PC-3 (cell line): Measurements from ENCODE around the gene HRG. TPM values are rescaled to one million over a fixed set of nuclear protein-coding genes. Genes with fewer than 3 reads are reported as not detected.
"Not testable (repeated sequence)": the region's sequence is repeated elsewhere in the genome, so short reads cannot be mapped to it uniquely, and the experiment has no call there.

Source experiments
- ATAC-seq: fragments of 200-7000 bp; cut with Tn5 transposase; 2 replicates; pipeline ENCODE4 v1.9.1; 2020; ENCODE audit warnings: mild to moderate bottlenecking, moderate library complexity
- BruUV-seq: library from RNA; stranded (reverse); fragments of 400-500 nt; replicated peaks from 2 replicates; lab custom pipeline; 2021; lab: Mats Ljungman, UMichigan
- CTCF ChIA-PET: fragments of 300-600 bp; sonication (Branson Sonifier 250); formaldehyde crosslinking; loops from one replicate; lab custom pipeline; 2022; ENCODE audit warnings: antibody characterized with exemption; lab: Charles Lee
- POLR2A ChIA-PET: fragments of 300-600 bp; sonication (Branson Sonifier 250); formaldehyde crosslinking; loops from one replicate; lab custom pipeline; 2022; ENCODE audit warnings: antibody characterized with exemption; ENCODE audit not compliant: unreplicated experiment; lab: Charles Lee
- DNase-seq: peaks from one replicate; pipeline ENCODE4 v3.0.0-alpha.2; 2015
- H2AFZ ChIP-seq: fragments of 300-600 bp; sonication (generic); 2 replicates; pipeline ENCODE4 v1.6.0; 2016; ENCODE audit warnings: antibody characterized with exemption, low read length
- H3F3A ChIP-seq: fragments of 300-600 bp; sonication (generic); one replicate; pipeline ENCODE4 v1.6.0; 2017; ENCODE audit warnings: antibody characterized with exemption, low read length, control low read depth, mild to moderate bottlenecking; ENCODE audit not compliant: unreplicated experiment
- H3K27ac ChIP-seq: fragments of 300-600 bp; sonication (generic); 2 replicates; pipeline ENCODE4 v1.5.1; 2016; ENCODE audit warnings: mild to moderate bottlenecking, low read length
- H3K27me3 ChIP-seq: fragments of 300-600 bp; sonication (generic); 2 replicates; pipeline ENCODE4 v1.6.1; 2016; ENCODE audit warnings: low read length, mixed read lengths
- H3K36me3 ChIP-seq: fragments of 300-600 bp; sonication (generic); 2 replicates; pipeline ENCODE4 v1.6.1; 2016; ENCODE audit warnings: low read depth, mixed run types, low read length, mixed read lengths
- H3K4me1 ChIP-seq: fragments of 300-600 bp; sonication (generic); 2 replicates; pipeline ENCODE4 v1.5.1; 2016; ENCODE audit warnings: low read length; ENCODE audit not compliant: insufficient read depth
- H3K4me2 ChIP-seq: fragments of 300-600 bp; sonication (generic); 2 replicates; pipeline ENCODE4 v1.6.0; 2016; ENCODE audit warnings: low read length
- H3K4me3 ChIP-seq: fragments of 300-600 bp; sonication (generic); 2 replicates; pipeline ENCODE4 v1.5.1; 2016; ENCODE audit warnings: mild to moderate bottlenecking, low read length, mixed read lengths
- H3K79me2 ChIP-seq: fragments of 300-600 bp; sonication (generic); 2 replicates; pipeline ENCODE4 v1.6.1; 2017; ENCODE audit warnings: low read length, mixed read lengths
- H3K9ac ChIP-seq: fragments of 300-600 bp; sonication (generic); 2 replicates; pipeline ENCODE4 v1.6.0; 2016; ENCODE audit warnings: mild to moderate bottlenecking, low read length
- H3K9me2 ChIP-seq: fragments of 300-600 bp; sonication (generic); replicated peaks from 2 replicates; pipeline ENCODE4 v1.6.1; 2016; ENCODE audit warnings: mixed run types, low read length, mixed read lengths
- H3K9me3 ChIP-seq: fragments of 300-600 bp; sonication (generic); 2 replicates; pipeline ENCODE4 v1.6.1; 2016; ENCODE audit warnings: low read length, mixed read lengths
- H4K20me1 ChIP-seq: fragments of 300-600 bp; sonication (generic); 2 replicates; pipeline ENCODE4 v1.6.1; 2016; ENCODE audit warnings: low read length, mixed read lengths
- CTCF ChIP-seq: fragments of 300-600 bp; sonication (generic); conservative IDR thresholded peaks from 2 replicates; pipeline ENCODE4 v1.5.1; 2017; ENCODE audit warnings: antibody characterized with exemption, low read depth, mild to moderate bottlenecking, low read length
- EZH2 ChIP-seq: fragments of 300-600 bp; sonication (generic); IDR thresholded peaks from one replicate; pipeline ENCODE4 v1.6.1; 2017; ENCODE audit warnings: antibody characterized with exemption, mild to moderate bottlenecking, low read length; ENCODE audit not compliant: unreplicated experiment
- EZH2phosphoT487 ChIP-seq: fragments of 300-600 bp; sonication (generic); IDR thresholded peaks from 2 replicates; pipeline ENCODE4 v1.6.1; 2018; ENCODE audit warnings: mild to moderate bottlenecking, antibody characterized with exemption, low read length, borderline replicate concordance
- intact Hi-C: fragments of 100-400 bp; cut with micrococcal nuclease; formaldehyde crosslinking; loops from 2 replicates; pipeline ENCODE4 v1.9.0; 2023
- total RNA-seq: library from RNA; depleted of rRNA; stranded (reverse); fragments of >200 nt; gene quantifications from 2 replicates; pipeline ENCODE4 v1.2.3, GENCODE V29; 2014

Gene HRG
- total RNA-seq, 1 experiment from 2014 or later: not detected

- Histone ChIP-seq H3F3A (no peaks in the 10 kb centered on the region), H3K27ac (no peak overlapping the region), H2AFZ (no peak overlapping the region), H3K36me3 (no peaks in the 10 kb centered on the region), H3K79me2 (no peaks in the 10 kb centered on the region), H3K9ac (no peak overlapping the region), H3K9me3 (no peaks in the 10 kb centered on the region), H3K9me2 (no peaks in the 10 kb centered on the region), H3K27me3 (no peaks in the 10 kb centered on the region), H3K4me2 (no peak overlapping the region), H3K4me3 (no peak overlapping the region), H3K4me1 (no peaks in the 10 kb centered on the region), H4K20me1 (no peaks in the 10 kb centered on the region)
- no peak for TF ChIP-seq EZH2phosphoT487
- no peak for TF ChIP-seq EZH2
- TF ChIP-seq CTCF: no peak
- no TSS peak for BruUV-seq
- CTCF ChIA-PET: no interaction called here
- POLR2A ChIA-PET: no interaction called here
- DNase-seq (no peak), ATAC-seq (no peak)
- intact Hi-C loops: no loop called here
Observed at GRCh38 chr3:186683979-186684378, 18.2 kb downstream of the HRG start.

- H3F3A ChIP-seq, ATAC-seq, intact Hi-C loops, H3K9me2 ChIP-seq, H3K4me3 ChIP-seq, H3K9ac ChIP-seq, DNase-seq, H2AFZ ChIP-seq, H3K27me3 ChIP-seq, H3K27ac ChIP-seq, H4K20me1 ChIP-seq, POLR2A ChIA-PET, CTCF ChIA-PET, H3K4me1 ChIP-seq, H3K36me3 ChIP-seq, H3K79me2 ChIP-seq, BruUV-seq, H3K9me3 ChIP-seq, H3K4me2 ChIP-seq: not testable (repeated sequence)
Observed at GRCh38 chr3:186686475-186686874, 20.7 kb downstream of the HRG start.

DNA sequence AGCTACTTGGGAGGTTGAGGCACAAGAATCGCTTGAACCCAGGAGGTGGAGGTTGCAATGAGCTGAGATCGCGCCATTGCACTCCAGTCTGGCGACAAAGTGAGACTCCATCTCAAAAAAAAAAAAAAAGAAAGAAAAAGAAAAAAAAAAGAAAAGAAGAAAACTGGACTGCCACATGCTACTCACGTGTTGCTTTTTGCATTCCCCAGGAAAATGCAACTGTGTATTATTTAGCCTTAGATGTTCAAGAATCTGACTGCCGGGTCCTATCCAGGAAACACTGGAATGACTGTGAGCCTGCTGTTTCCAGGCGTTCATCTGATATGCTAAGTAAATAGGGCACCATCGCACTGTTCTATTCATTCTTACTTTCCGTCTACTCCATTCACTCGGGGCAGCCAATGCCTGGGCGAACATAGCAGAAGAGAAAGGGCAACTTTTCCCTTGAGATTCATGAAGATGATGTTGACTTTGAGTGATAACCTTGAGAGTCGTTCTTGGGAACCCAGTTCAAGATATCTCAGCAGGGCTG is 21.4 kb downstream of the HRG start:
- ATAC-seq: no peak
- H3K9me2 ChIP-seq: no peaks in the 10 kb centered on the region; the same call in 1 of the 2 replicates
- no peaks in the 10 kb centered on the region for H3K79me2 ChIP-seq
- H3K4me1 ChIP-seq: no peaks in the 10 kb centered on the region
- no peak overlapping the region for H3K9ac ChIP-seq
- ChIA-PET POLR2A (no interaction called here), CTCF (no interaction called here)
- intact Hi-C loops: no loop called here
- H3K9me3 ChIP-seq: no peaks in the 10 kb centered on the region
- H3F3A ChIP-seq: no peaks in the 10 kb centered on the region
- no peak overlapping the region for H3K27ac ChIP-seq
- DNase-seq: no peak
- no peak overlapping the region for H3K4me2 ChIP-seq
- H3K36me3 ChIP-seq: no peaks in the 10 kb centered on the region
- no peak overlapping the region for H3K4me3 ChIP-seq
- TF ChIP-seq EZH2: no peak
- no peak for TF ChIP-seq CTCF
- no peak for TF ChIP-seq EZH2phosphoT487
- H3K27me3 ChIP-seq: no peaks in the 10 kb centered on the region
- no peak overlapping the region for H2AFZ ChIP-seq
- H4K20me1 ChIP-seq: no peaks in the 10 kb centered on the region
- BruUV-seq: no TSS peak

- H3K9ac ChIP-seq, H3K9me2 ChIP-seq, H3K27me3 ChIP-seq, CTCF ChIA-PET, H3K27ac ChIP-seq, H3K4me2 ChIP-seq, DNase-seq, H3K9me3 ChIP-seq, H3K36me3 ChIP-seq, H2AFZ ChIP-seq, POLR2A ChIA-PET, H3F3A ChIP-seq, H3K79me2 ChIP-seq, H3K4me3 ChIP-seq, intact Hi-C loops, BruUV-seq, ATAC-seq, H4K20me1 ChIP-seq: not testable (repeated sequence)
- H3K4me1 ChIP-seq: peaks cover 29% of the 10 kb centered on the region
Observed at GRCh38 chr3:186690304-186690703, 24.5 kb downstream of the HRG start.
